Activated CD4-positive, alpha-beta T cell treated with anti-CD3 and anti-CD28 coated beads, Interleukin-10, Interleukin-2, amounts not matched to agents 100 ng/mL and 50 ng/mL, durations not matched to agents 16 hours and 8 hours (primary cell): ENCODE results near the gene SNW1.

Source experiments
- DNase-seq: peaks from one replicate; pipeline ENCODE4 v3.0.0-alpha.2; 2020

The SNW1 gene

DNA sequence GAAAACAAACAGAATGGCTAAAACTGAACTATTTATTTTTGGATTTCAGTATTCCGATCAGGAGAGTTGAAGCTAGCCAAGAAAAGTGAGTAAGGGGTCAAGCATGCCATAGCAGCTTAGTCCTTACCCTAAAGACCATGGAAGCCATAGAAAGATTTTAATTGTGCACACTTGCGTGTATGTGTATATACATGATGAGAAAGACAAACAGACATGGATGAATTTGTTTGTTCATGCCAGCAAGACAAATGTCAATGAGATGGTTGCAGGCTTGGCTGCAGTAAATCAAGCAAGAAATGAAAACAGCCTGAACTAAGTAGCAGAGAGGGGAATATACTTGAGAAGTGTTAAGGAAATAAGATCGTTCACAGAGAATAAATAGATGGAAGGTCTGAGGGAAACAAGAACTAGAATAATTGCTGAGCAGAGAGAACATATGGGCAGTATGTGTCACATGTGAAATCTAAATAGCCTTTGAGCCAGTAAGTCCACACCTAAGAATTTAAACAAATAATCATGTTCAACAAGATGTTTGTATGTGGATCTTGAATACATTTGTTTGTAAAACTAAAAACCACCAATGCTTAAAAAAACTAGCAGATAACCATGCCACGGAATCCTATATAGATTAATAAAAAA is 14.8 kb downstream of the SNW1 start:
- DNase-seq, result no peak

GRCh38 chr14:77741438-77741837 is 19.5 kb downstream of the SNW1 start:
- no peak for DNase-seq

GRCh38 chr14:77738559-77739250 is 22.3 kb downstream of the SNW1 start:
- peak; percentile 82 for DNase-seq

- no peak for DNase-seq
Observed at GRCh38 chr14:77730976-77731497, 29.9 kb downstream of the SNW1 start.

GRCh38 chr14:77722301-77722700 is 38.7 kb downstream of the SNW1 start:
- no peak for DNase-seq

DNA sequence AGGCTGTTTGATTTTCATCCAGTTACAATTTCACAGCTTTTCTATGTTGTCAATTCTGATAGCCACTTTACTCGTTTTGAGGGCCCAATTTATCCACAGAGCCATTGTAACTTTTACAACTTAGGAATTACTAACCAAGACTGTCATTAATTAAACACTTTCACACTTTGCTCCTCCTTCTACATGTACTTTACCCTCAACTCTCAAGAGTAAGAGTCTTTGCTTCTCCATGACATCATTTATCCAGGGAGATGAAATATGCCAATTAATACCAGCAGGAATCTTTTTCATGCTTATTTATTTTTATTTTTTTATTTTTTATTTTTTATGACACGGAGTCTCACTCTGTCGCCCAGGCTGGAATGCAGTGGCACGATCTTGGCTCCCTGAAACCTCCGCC is 39.5 kb downstream of the SNW1 start:
- no peak for DNase-seq

DNA sequence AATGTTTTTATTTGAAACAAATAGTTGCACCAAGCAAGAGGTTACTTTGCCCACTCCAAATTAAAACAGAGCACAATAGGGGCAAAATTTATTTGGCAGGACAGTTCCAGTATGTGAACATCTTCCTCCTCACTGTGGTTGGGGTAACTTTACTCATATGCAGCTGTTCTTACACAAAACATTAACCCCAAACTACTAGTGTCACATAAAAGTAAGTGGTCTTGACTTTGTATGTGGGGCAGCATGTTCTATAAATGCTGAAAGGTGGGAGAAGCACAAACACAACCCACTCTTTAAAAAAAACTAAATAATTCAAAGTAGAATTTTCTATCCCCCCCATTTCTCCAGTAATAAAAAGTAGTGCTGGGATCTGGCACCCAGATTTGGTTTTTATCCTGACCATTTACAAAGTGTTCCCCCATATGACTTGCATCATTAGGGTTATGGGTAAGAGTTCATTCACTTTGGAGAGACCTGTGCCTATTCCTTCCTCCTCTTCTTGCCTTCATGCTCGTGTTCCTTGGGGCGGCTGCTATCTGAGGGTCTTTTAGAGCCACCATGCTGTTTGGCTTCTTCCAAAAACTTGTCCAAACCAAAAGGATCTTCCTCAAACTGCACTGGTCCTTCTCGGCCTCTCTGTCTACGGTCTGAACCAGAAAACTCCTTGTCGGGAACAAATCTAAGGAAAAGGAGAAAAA is 43.2 kb downstream of the SNW1 start:
- DNase-seq, result no peak

DNA sequence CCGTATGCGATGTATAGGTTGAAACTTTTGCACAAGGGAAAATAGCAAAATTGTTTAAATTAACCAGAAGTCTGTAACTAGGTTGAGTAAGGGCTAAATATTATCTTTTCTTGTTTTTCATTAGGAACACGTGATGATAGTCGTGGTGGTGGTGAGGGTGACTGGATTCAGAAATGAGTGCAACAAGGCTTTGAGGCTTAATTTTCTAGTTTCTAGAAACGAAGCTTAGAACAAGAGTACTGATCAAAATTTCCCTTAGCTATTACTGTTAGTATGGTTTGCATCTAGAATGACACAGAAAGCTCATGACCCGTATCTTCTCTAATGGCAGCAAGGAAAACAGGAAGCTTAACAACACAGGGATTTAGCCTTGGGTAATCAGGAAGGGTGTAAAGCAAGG is 46.0 kb downstream of the SNW1 start:
- DNase-seq, result peak; percentile 48

- no peak for DNase-seq
Observed at GRCh38 chr14:77710364-77710763, 50.6 kb downstream of the SNW1 start.

- DNase-seq, result no peak
Observed at GRCh38 chr14:77709412-77709811, 51.5 kb downstream of the SNW1 start.

DNA sequence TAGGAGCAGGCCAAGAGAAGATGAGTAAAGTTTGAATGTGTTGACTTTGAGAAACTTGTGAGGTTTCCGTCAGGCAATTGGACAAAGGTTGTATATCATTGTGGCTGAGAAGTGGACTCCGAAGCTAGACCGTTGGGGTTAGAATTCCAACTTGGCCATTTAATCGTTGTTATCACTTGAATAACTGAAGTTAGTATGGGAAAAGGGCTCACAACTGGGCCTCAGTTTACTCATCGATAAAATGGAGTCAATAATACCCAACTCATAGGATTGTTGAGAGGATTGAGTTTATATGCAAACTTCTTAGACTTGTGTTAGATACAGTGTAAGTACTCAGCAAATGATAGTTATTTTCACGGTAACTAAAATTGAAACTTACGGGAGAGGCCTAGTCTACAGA is 52.2 kb downstream of the SNW1 start:
- no peak for DNase-seq

DNA sequence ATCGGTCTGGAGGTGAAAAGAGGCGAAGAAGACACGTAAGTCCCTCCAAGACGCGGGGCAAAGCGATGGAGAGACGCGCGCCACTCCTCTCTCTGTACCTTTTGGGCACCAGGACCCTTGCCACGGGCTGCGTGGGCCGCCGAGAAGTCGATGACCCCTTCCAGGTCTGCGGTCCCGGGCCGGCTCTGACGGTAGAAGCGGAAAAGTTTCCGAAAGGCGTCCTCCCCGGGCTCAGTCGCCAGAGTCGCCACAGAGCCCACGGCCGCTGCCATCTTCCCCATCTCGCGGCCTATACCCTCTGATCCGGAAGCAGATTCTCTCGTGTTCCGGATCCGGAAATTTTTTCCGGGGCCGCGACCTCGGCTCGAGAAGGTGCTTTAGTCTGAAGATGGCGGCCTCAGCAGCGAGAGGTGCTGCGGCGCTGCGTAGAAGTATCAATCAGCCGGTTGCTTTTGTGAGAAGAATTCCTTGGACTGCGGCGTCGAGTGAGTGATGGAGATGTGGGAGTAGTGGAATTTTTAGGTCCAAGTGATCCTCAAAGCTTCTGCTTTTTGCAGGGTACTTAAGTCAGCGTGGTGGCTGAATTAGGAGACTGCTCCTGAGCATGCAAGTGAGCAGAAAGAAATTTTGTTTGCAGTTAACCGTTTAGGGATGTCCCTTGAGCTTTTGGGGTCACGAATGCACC is 53.1 kb downstream of the SNW1 start, which contains the start of the genes ALKBH1 and SLIRP:
TSS of gene ALKBH1 (minus strand) at position 300 of the 685 bp plus-strand sequence. CDS start at position 281, 19 bp downstream.
TSS of gene SLIRP (plus strand) at position 380 of the 685 bp plus-strand sequence. CDS start at position 389, 9 bp downstream.
- DNase-seq, result peak; percentile 93

GRCh38 chr14:77707355-77707723 is 53.6 kb downstream of the SNW1 start:
- peak; percentile 21 for DNase-seq

DNA sequence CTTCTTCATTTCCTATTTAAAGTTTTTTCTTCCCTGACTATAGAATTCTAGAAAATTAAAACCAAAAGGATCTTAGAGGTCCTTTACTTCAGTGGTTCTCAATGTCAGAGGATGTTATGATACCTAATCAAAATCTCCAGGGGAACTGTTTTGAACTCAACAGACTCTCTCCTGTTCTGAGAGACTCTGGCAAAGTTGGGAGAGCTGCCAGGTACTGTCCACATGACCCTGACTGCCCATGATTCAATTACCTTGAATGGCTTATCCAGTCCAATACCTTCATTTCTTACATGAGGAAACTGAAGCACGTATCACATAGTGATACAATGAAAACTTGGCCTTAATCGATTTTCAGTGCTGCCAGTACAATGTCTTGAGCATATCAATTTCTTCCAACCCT is 69.7 kb downstream of the SNW1 start:
- DNase-seq, result no peak

- DNase-seq, result no peak
Observed at GRCh38 chr14:77682158-77682553, 78.8 kb downstream of the SNW1 start.

DNA sequence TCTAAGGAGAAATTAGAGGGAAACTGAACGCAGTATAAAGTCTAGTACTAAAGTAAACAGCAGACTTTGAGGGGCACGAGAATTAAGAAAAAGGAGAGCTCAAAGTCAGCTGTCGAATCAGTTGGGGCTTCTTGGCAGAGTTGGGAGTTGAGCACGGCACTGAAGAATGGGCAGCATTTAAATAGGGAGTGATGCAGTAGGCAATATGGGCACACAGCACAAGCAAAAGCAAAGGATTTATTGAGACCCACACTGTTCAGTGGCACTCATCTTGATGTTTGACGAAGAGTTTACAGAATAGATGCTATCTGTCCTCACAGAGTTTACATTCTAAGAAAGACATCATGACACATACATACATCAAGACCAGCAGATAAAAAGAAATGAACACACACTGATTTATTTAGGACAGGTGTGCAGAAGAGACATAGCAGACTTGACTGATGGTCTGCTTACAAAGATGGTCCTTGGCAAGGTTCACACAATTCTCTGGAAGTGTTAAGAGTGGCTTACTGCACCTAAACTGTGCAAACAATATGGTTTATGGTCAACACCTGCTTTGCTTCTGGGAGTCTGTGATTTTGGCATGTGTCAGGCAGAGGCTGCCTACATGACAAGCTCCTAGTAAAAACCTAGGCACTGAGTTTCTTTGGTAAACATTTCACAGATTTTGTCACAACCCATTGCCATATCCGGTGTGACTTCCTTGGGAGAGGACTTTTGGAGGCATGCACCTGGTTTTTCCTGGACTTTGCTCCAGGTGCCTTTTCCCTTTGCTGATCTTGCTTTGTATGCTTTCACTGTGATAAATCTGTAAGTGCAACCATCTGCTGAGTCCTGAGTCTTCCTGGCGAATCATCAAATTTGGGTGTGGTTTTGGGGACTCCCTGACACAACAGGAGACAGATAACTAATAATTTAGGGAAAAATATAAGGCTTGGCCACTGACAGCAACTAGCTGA is 79.5 kb downstream of the SNW1 start:
- no peak for DNase-seq

DNA sequence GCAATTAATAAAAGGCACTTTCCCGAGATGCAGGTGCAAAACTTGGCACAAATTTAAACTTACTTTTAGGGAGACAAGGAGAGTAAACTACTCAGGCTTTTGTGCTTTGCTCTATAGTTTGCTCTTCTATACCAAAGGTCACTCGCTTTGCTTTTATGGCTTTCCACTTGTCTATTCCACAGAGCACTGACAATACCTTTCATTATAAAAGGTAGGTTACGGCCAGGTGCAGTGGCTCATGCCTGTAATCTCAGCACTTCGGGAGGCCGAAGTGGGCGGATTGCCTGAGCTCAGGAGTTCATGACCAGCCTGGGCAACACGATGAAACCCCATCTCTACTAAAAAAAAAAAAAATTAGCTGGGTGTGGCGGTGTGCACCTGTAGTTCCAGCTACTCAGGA is 86.0 kb downstream of the SNW1 start:
- no peak for DNase-seq

- DNase-seq, result no peak
Observed at GRCh38 chr14:77673193-77673592, 87.8 kb downstream of the SNW1 start.
